Gastrocnemius medialis (tissue), 4 donors: Measurements from ENCODE around the gene NOS1AP. TPM values are rescaled to one million over a fixed set of nuclear protein-coding genes. Genes with fewer than 3 reads are reported as not detected.

Source experiments
- ATAC-seq, 2 donors: fragments of 150-250 bp; one replicate each; pipeline ENCODE4 v1.9.1; 2016
- DNase-seq, 2 donors: peaks; one replicate each; pipeline ENCODE4 v3.0.0-alpha.2; 2019
- H3K27ac ChIP-seq, 4 donors: fragments of 200-600 bp; sonication (generic); 1 replicate in 1 of 4; 2 replicates in 3 of 4; pipeline ENCODE4 v1.5.1; 2016 to 2018; ENCODE audit warnings: mild to moderate bottlenecking in 2 of 4, moderate library complexity in 1 of 4
- H3K27me3 ChIP-seq, 3 donors: fragments of 200-600 bp; sonication (generic) in 2 of 3; 1 replicate in 1 of 3; 2 replicates in 2 of 3; pipeline versions ENCODE4 v1.5.1 to v1.6.0; 2016 to 2019; ENCODE audit warnings: mild to moderate bottlenecking in 1 of 3, moderate library complexity in 1 of 3
- H3K36me3 ChIP-seq, 2 donors: fragments of 200-600 bp; sonication (generic) in 1 of 2; one replicate each; pipeline ENCODE4 v1.5.1; 2017 to 2018
- H3K4me1 ChIP-seq, 2 donors: fragments of 200-600 bp; sonication (generic) in 1 of 2; one replicate each; pipeline ENCODE4 v1.5.1; 2016 to 2017; ENCODE audit warnings: mild to moderate bottlenecking in 2 of 2
- H3K4me3 ChIP-seq, 4 donors: fragments of 200-600 bp; sonication (generic) in 3 of 4; 1 replicate in 1 of 4; 2 replicates in 3 of 4; pipeline ENCODE4 v1.5.1; 2016 to 2019; ENCODE audit warnings: mild to moderate bottlenecking in 2 of 4
- H3K9me3 ChIP-seq, 3 donors: fragments of 200-600 bp; sonication (generic) in 2 of 3; 1 replicate in 1 of 3; 2 replicates in 2 of 3; pipeline ENCODE4 v1.5.1; 2016 to 2019
- POLR2A ChIP-seq, 2 donors: fragments of 450-650 bp; IDR thresholded peaks; one replicate each; pipeline ENCODE4 v1.6.1; 2017; ENCODE audit warnings: antibody characterized with exemption in 2 of 2, mild to moderate bottlenecking in 2 of 2, moderate library complexity in 2 of 2
- in situ Hi-C, 4 donors: fragments of 200-750 bp; cut with MboI; loops; one replicate each; pipeline versions ENCODE4 v1.15.0 to v1.8.0; 2017; ENCODE audit warnings: low sequenced_read_pairs in 4 of 4
- intact Hi-C: fragments of 100-400 bp; cut with DNase I; formaldehyde crosslinking; loops from one replicate; pipeline ENCODE4 v1.15.1; 2023; ENCODE audit warnings: low total_unique reads
- total RNA-seq, 4 donors: library from RNA; depleted of rRNA; stranded (reverse); fragments of >200 nt; gene quantifications; one replicate each; pipeline versions ENCODE4 v1.1.0 to v1.2.3, GENCODE V29; 2016
- TF ChIP-seq, protein P1 (sequence below), 5 experiments: fragments of 450-650 bp in 3 of 5; fragments of 200-600 bp in 2 of 5; sonication (generic) in 2 of 5; IDR thresholded peaks in 4 of 5; conservative IDR thresholded peaks in 1 of 5; 1 replicate in 4 of 5; 2 replicates in 1 of 5; pipeline ENCODE4 v1.5.1; 2016 to 2019; ENCODE audit warnings: antibody characterized with exemption in 5 of 5, mild to moderate bottlenecking in 3 of 5, moderate library complexity in 3 of 5

NOS1AP gene
- total RNA-seq, 4 donors from 2014 or later: 0.20 to 0.40 (median 0.25) TPM

DNA sequence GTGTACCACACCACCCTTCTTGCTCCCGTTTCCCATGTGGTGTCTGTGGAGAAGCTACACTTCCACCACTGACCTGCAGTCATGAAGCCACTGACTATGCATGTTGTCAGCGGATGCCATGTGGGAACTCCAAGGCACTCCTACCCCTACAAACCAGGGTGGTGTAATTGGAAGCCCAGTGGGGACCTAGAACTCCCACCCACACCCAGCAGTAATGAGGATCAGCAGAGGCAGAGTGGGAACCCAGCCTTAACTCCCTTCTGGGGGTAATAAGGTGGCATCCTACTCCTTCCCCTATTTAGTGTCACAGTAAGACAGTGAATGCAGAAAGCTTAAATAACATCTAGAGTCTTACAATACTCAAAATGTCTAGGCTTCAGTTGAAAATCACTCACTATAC lies 228.8 kb downstream of the NOS1AP start:
- H3K4me3 ChIP-seq: no peak overlapping the region
- TF ChIP-seq, protein P1, sequence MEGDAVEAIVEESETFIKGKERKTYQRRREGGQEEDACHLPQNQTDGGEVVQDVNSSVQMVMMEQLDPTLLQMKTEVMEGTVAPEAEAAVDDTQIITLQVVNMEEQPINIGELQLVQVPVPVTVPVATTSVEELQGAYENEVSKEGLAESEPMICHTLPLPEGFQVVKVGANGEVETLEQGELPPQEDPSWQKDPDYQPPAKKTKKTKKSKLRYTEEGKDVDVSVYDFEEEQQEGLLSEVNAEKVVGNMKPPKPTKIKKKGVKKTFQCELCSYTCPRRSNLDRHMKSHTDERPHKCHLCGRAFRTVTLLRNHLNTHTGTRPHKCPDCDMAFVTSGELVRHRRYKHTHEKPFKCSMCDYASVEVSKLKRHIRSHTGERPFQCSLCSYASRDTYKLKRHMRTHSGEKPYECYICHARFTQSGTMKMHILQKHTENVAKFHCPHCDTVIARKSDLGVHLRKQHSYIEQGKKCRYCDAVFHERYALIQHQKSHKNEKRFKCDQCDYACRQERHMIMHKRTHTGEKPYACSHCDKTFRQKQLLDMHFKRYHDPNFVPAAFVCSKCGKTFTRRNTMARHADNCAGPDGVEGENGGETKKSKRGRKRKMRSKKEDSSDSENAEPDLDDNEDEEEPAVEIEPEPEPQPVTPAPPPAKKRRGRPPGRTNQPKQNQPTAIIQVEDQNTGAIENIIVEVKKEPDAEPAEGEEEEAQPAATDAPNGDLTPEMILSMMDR (IDR thresholded peaks at IDR 0.05 in 4 of 5, conservative IDR thresholded peaks at IDR 0.05 in 1 of 5): no peak
- TF ChIP-seq POLR2A (IDR thresholded peaks at IDR 0.05): no peak

DNA sequence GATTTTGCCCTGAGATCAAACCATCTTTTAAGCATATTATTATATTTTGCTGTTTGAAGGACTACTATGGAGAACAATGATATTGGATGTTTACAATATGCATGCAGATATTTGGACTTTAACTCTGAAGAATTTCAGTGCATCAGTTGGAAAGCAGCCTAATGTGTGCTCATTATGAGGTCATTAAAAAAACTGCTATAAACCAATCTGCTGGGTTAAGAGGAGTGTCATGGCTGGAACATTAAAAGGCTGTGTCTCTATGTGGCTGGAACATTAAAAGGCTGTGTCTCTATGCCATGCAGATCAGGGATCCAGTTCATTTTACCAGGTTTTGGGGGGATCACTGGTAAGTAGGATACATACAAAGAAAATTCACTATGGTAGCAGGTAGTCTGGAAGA lies 229.5 kb downstream of the NOS1AP start:
- no peaks in the 10 kb centered on the region for H3K9me3 ChIP-seq
- H3K4me1 ChIP-seq: no peaks in the 10 kb centered on the region
- H3K27me3 ChIP-seq: no peaks in the 10 kb centered on the region
- in situ Hi-C loops (no loop called here), intact Hi-C loops (no loop called here)
- DNase-seq: no peak
- TF ChIP-seq, protein P1 (IDR thresholded peaks at IDR 0.05 in 4 of 5, conservative IDR thresholded peaks at IDR 0.05 in 1 of 5): no peak
- TF ChIP-seq POLR2A (IDR thresholded peaks at IDR 0.05): no peak
- H3K36me3 ChIP-seq: no peaks in the 10 kb centered on the region
- ATAC-seq: no peak
- H3K4me3 ChIP-seq: no peak overlapping the region
- no peak overlapping the region for H3K27ac ChIP-seq

More for the DNA sequence above, 228.8 kb downstream of the NOS1AP start:
- Histone ChIP-seq H3K27me3 (no peaks in the 10 kb centered on the region), H3K36me3 (no peaks in the 10 kb centered on the region), H3K27ac (no peak overlapping the region), H3K9me3 (no peaks in the 10 kb centered on the region), H3K4me1 (no peaks in the 10 kb centered on the region)
- DNase-seq (no peak), ATAC-seq (no peak)
- in situ Hi-C loops: no loop called here
- intact Hi-C loops: no loop called here

DNA sequence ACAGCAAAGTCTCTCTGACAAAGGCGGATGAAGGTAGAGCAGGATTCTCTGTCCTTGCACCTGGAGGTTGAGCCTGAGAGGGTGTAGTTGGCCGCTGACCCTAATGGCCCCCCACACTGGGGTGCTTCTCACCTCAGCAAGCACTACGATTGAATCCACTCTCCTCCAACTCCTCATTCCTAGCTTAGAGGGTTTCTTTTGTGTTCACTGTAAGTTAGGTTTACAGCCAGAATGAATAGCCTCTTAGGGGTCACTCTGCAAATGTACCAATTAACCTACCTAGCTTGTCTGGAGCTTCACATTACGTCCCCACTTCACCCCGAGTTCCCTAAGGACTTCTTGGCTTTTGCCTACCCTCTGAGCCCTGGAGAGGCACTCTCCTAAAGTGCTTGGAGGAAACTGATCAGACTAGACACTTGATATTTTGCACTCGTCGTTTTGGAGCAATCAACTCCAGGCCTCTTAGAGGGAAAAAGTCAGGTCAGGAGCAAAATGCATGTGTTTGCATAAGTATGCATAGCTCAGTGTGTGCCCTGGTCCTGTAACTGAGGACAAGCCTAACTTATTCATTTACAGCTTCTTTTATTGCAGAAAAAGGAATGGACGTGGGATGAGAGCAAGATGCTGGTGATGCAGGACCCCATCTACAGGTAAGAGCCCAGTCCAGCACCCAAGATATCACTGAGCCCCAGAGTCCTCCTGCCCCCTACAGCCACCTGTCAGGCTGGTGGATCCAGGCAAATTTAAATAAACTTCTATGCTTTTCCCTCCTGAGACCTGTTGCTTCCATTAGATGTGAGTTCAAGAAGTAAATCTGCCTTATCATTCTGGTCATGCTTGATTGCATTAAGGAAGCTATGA lies 230.8 kb downstream of the NOS1AP start:
- no peak overlapping the region for H3K27ac ChIP-seq
- DNase-seq (no peak), ATAC-seq (no peak)
- in situ Hi-C loops (no loop called here), intact Hi-C loops (no loop called here)
- no peaks in the 10 kb centered on the region for H3K9me3 ChIP-seq
- TF ChIP-seq, protein P1 (IDR thresholded peaks at IDR 0.05 in 4 of 5, conservative IDR thresholded peaks at IDR 0.05 in 1 of 5): no peak
- TF ChIP-seq POLR2A (IDR thresholded peaks at IDR 0.05): no peak
- no peaks in the 10 kb centered on the region for H3K27me3 ChIP-seq
- no peaks in the 10 kb centered on the region for H3K4me1 ChIP-seq
- no peak overlapping the region for H3K4me3 ChIP-seq
- no peaks in the 10 kb centered on the region for H3K36me3 ChIP-seq

DNA sequence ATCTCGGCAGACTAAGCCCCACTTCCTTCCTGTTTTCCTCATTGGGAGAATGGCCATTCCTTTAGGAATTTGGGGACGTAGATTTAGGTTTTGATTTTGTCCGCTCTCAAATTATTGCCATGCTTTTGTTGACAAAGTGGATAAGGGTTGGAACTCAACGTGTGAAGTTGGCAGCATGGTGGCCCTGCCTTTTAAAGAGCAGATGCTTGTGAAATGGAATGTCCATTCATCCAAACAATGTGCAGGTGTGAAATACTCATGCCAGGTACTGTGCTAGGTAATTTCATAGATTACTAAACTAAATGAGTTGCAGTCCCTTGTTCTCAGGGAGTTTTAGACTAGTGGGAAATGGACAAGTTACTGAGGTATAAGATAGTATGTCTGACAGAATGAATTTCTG lies 232.2 kb downstream of the NOS1AP start:
- Histone ChIP-seq H3K4me1 (no peaks in the 10 kb centered on the region), H3K27me3 (no peaks in the 10 kb centered on the region), H3K27ac (no peak overlapping the region), H3K4me3 (no peak overlapping the region), H3K9me3 (no peaks in the 10 kb centered on the region), H3K36me3 (no peaks in the 10 kb centered on the region)
- intact Hi-C loops: no loop called here
- TF ChIP-seq, protein P1 (IDR thresholded peaks at IDR 0.05 in 4 of 5, conservative IDR thresholded peaks at IDR 0.05 in 1 of 5): no peak
- no peak for TF ChIP-seq POLR2A (IDR thresholded peaks at IDR 0.05)
- in situ Hi-C loops: no loop called here
- ATAC-seq (no peak), DNase-seq (no peak)
